ENCODE measurements around the gene ZNF566. TPM values are rescaled to one million over a fixed set of nuclear protein-coding genes. Genes with fewer than 3 reads are reported as not detected.
A peak's percentile ranks its signal among the peaks of the same experiment; 100 is the strongest.

Gene ZNF566
- total and polyA plus RNA-seq, 2 of the 4 experiments (the other 2 are of a cell fraction): 3.0 to 4.8 TPM

DNA sequence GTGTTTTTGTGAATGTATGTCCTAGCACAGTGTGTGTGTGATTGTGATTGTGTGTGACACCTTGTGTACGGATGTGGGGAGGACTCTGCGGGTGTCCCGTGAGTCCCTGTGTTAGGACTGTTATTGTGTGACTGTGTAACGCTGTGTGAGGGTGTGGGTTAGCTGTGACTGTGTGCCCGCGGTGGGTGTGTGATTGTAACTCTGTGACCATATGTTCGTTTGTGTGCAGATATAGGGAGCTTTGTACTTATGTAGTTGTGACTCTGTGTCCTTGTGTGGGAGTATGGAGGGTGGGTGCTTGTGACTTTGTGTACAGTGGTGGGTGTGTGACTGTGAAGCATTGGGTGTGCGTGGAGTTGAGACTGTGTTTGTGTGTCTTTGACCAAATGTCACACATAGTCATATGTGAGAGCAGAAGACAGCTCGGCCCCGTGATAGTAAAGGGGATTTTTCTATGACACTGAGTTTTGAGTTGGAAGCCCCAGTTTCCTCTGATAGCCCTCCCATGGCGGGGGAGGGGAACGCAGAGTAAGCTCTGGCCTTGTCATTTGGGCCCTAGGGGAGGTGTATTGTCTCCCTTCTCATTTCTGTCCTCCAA lies 39.7 kb upstream of the ZNF566 start:
- dilution Hi-C loops (cut with HindIII; ENCODE audit: low sequenced_read_pairs, unreplicated experiment): no loop called here
- POLR2A ChIA-PET (ENCODE audit: unreplicated experiment): no interaction called here
- H2BK20ac ChIP-seq (ENCODE audit: low read depth, low read length): no peak overlapping the region
- no peak for TF ChIP-seq CHD1 (IDR thresholded peaks at IDR 0.05; ENCODE audit: low read depth, low read length)
- no peak for TF ChIP-seq MXI1 (IDR thresholded peaks at IDR 0.05; ENCODE audit: borderline replicate concordance, low read depth, low read length)
- no peak for TF ChIP-seq NFE2L2 (IDR thresholded peaks at IDR 0.05; ENCODE audit: low read depth, low read length)
- no peak for TF ChIP-seq POLR2A (IDR thresholded peaks at IDR 0.05; ENCODE audit: low read depth, low read length)
- TF ChIP-seq, protein P1, sequence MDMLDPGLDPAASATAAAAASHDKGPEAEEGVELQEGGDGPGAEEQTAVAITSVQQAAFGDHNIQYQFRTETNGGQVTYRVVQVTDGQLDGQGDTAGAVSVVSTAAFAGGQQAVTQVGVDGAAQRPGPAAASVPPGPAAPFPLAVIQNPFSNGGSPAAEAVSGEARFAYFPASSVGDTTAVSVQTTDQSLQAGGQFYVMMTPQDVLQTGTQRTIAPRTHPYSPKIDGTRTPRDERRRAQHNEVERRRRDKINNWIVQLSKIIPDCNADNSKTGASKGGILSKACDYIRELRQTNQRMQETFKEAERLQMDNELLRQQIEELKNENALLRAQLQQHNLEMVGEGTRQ (IDR thresholded peaks at IDR 0.05; ENCODE audit: low read depth, low read length): no peak
- TF ChIP-seq SMC3 (IDR thresholded peaks at IDR 0.05; ENCODE audit: low read depth, low read length): no peak
- TF ChIP-seq MAZ (IDR thresholded peaks at IDR 0.05; ENCODE audit: borderline replicate concordance, low read depth, low read length): no peak
- TF ChIP-seq RAD21 (IDR thresholded peaks at IDR 0.05; ENCODE audit: low read length): no peak
- TF ChIP-seq CEBPB (IDR thresholded peaks at IDR 0.05; ENCODE audit: low read depth, low read length): no peak
- TF ChIP-seq, protein P2, sequence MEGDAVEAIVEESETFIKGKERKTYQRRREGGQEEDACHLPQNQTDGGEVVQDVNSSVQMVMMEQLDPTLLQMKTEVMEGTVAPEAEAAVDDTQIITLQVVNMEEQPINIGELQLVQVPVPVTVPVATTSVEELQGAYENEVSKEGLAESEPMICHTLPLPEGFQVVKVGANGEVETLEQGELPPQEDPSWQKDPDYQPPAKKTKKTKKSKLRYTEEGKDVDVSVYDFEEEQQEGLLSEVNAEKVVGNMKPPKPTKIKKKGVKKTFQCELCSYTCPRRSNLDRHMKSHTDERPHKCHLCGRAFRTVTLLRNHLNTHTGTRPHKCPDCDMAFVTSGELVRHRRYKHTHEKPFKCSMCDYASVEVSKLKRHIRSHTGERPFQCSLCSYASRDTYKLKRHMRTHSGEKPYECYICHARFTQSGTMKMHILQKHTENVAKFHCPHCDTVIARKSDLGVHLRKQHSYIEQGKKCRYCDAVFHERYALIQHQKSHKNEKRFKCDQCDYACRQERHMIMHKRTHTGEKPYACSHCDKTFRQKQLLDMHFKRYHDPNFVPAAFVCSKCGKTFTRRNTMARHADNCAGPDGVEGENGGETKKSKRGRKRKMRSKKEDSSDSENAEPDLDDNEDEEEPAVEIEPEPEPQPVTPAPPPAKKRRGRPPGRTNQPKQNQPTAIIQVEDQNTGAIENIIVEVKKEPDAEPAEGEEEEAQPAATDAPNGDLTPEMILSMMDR (conservative IDR thresholded peaks at IDR 0.05; ENCODE audit: low read depth, low read length): no peak
- TF ChIP-seq, protein P3, sequence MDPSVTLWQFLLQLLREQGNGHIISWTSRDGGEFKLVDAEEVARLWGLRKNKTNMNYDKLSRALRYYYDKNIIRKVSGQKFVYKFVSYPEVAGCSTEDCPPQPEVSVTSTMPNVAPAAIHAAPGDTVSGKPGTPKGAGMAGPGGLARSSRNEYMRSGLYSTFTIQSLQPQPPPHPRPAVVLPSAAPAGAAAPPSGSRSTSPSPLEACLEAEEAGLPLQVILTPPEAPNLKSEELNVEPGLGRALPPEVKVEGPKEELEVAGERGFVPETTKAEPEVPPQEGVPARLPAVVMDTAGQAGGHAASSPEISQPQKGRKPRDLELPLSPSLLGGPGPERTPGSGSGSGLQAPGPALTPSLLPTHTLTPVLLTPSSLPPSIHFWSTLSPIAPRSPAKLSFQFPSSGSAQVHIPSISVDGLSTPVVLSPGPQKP (IDR thresholded peaks at IDR 0.05; ENCODE audit: borderline replicate concordance, low read depth, low read length): no peak
- no peak for TF ChIP-seq FOS (IDR thresholded peaks at IDR 0.05; ENCODE audit: low read depth, low read length)
- TF ChIP-seq BHLHE40 (IDR thresholded peaks at IDR 0.05; ENCODE audit: low read depth, low read length): no peak
- TF ChIP-seq RCOR1 (IDR thresholded peaks at IDR 0.05; ENCODE audit: insufficient replicate concordance, low read length): no peak
- no peak for TF ChIP-seq MAFK (IDR thresholded peaks at IDR 0.05; ENCODE audit: low read depth, low read length)

More for the DNA sequence above, 39.7 kb upstream of the ZNF566 start:
- Histone ChIP-seq H3K9ac (ENCODE audit: low read depth, low read length) (peak overlapping the region; percentile 81), H2BK5ac (ENCODE audit: low read depth, low read length, poor library complexity, severe bottlenecking) (peak overlapping the region; percentile 28), H3K4ac (ENCODE audit: low read depth, low read length) (peak overlapping the region; percentile 26), H3K9me3 (ENCODE audit: control insufficient read depth, insufficient read depth, low read length) (peaks cover 18% of the 10 kb centered on the region), H3K23ac (ENCODE audit: low read depth, low read length) (peak overlapping the region; percentile 48; the same call in 1 of the 2 replicates), H3K14ac (replicated peaks; ENCODE audit: low read depth, low read length) (peak overlapping the region; percentile 20), H3K27me3 (ENCODE audit: control insufficient read depth, insufficient read depth, low read length) (no peaks in the 10 kb centered on the region), H3K4me1 (ENCODE audit: control insufficient read depth, insufficient read depth, low read length) (0 out of 2 replicates have a peak, but pooled peaks cover 1% of the 10 kb centered on the region), H4K5ac (ENCODE audit: low read depth, low read length) (peak overlapping the region; percentile 59), H2AFZ (replicated peaks; ENCODE audit: low read length, poor library complexity) (peak overlapping the region; percentile 99), H2AK9ac (replicated peaks; ENCODE audit: low read depth, low read length, poor library complexity) (peak overlapping the region; percentile 78), H3K4me3 (ENCODE audit: insufficient read depth, low read depth, low read length) (peak overlapping the region; percentile 82), H2AK5ac (ENCODE audit: low read depth, low read length) (peak overlapping the region; percentile 6; the same call in 1 of the 2 replicates), H4K8ac (ENCODE audit: low read depth in 2 of 2, low read length in 2 of 2) (peak overlapping the region; percentile 70 to 94; a peak in 3 of 4 replicates), H3K79me1 (ENCODE audit: low read depth in 1 of 2, low read length in 2 of 2) (peaks cover 16 to 24% of the 10 kb centered on the region in 2 experiments), H3K36me3 (ENCODE audit: control insufficient read depth, insufficient read depth, low read length) (peaks cover 9% of the 10 kb centered on the region; the same call in 1 of the 2 replicates), H3K4me2 (ENCODE audit: low read depth, low read length) (peak overlapping the region; percentile 98), H3K18ac (ENCODE audit: low read depth, low read length) (0 out of 2 replicates have a peak overlapping the region, but pooled peaks have one; percentile 21), H2BK120ac (ENCODE audit: low read depth, low read length) (no peak overlapping the region), H3K9me1 (ENCODE audit: insufficient read depth, low read length) (peaks cover 4% of the 10 kb centered on the region; the same call in 1 of the 2 replicates), H4K91ac (ENCODE audit: insufficient read depth, low read depth, low read length) (no peak overlapping the region), H3K27ac (ENCODE audit: insufficient read depth, low read length) (peak overlapping the region; percentile 50), H4K20me1 (ENCODE audit: insufficient read depth, low read length) (no peaks in the 10 kb centered on the region), H3K56ac (ENCODE audit: extremely low read depth, insufficient read depth, low read length) (peak overlapping the region; percentile 72; the same call in 1 of the 2 replicates), H2BK15ac (ENCODE audit: low read depth, low read length) (no peak overlapping the region)
- peak; percentile 3; the same call in 1 of the 2 replicates for ATAC-seq (ENCODE audit: low read depth)
- 0% methylated on average over 1 of the region's 12 CpGs; no CpG with 5 or more reads in 1 of the 2 experiments for WGBS, 2 experiments (ENCODE audit: extremely low coverage in 2 of 2, insufficient read length in 1 of 2)
- CTCF ChIA-PET: no interaction called here
- no peak for DNase-seq
- TSS peak; percentile 52 for BruUV-seq (replicated peaks)
- intact Hi-C loops (cut with micrococcal nuclease) (no loop called here), in situ Hi-C loops (cut with MboI; ENCODE audit: low sequenced_read_pairs) (no loop called here)

All from IMR-90 (cell line).